HAP-1 (cell line): Measurements from ENCODE around the gene TNFRSF14.

Source experiments
- DNase-seq, 2 experiments: peaks; one replicate each; pipeline ENCODE4 v3.0.0-alpha.2; 2016 to 2020; ENCODE audit warnings: low spot score in 2 of 2
- H3K27me3 ChIP-seq: fragments of 250-450 bp; sonication (Bioruptor Pico); 2 replicates; pipeline ENCODE4 v1.5.1; 2020; ENCODE audit warnings: low read depth, mild to moderate bottlenecking, moderate library complexity
- H3K36me3 ChIP-seq: fragments of 250-450 bp; sonication (Bioruptor Pico); replicated peaks from 2 replicates; pipeline ENCODE4 v1.5.1; 2020; ENCODE audit warnings: mild to moderate bottlenecking
- H3K4me1 ChIP-seq: fragments of 250-450 bp; sonication (Bioruptor Pico); 2 replicates; pipeline ENCODE4 v1.5.1; 2020; ENCODE audit warnings: mild to moderate bottlenecking
- H3K4me3 ChIP-seq: fragments of 250-450 bp; sonication (Bioruptor Pico); 2 replicates; pipeline ENCODE4 v1.5.1; 2020; ENCODE audit warnings: mild to moderate bottlenecking, moderate library complexity
- H3K9me3 ChIP-seq: fragments of 250-450 bp; sonication (Bioruptor Pico); 2 replicates; pipeline ENCODE4 v1.5.1; 2020; ENCODE audit warnings: mild to moderate bottlenecking, moderate library complexity
- in situ Hi-C: fragments of 300-500 bp; cut with MboI; formaldehyde crosslinking; loops from 3 replicates; pipeline ENCODE4 v1.14.3; 2020; ENCODE audit warnings: low sequenced_read_pairs, inconsistent platforms, mixed read lengths

The TNFRSF14 gene

DNA sequence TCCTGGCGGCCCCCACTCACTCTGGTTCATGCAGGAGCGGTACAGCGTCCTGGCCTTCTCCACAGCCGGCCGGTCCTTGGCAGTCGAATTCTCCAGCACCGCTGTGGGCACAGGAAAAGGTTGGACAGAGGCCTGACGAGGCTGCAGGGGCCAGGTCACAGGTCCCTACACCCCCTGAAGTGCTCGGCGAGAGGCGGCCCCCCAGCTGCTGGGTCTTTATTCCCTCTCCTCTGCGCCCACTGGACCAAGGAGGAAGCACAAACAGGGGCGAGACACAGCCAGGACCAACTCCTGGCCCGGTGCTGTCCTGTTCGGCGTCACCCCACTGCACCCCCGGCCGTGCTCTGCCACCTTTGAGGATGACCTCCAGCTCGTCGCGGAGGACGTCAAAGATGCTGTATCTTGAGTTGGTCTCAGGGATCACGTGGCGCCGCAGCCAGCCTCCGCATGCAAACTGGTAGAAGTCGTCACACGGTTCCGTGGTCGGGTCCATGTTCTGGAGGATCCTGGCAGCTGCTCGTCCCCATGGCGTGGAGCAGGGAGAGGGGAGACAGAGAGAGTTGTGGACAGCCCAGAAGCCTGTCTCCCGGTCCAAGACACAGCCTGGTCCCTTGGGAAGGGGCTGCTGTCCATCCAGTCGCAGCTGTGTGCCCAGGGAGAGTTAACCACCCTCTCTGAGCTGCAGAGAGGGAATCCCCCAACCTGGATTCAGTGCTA lies 53.3 kb downstream of the TNFRSF14 start:
- Histone ChIP-seq H3K27me3 (no peaks in the 10 kb centered on the region), H3K4me3 (no peak overlapping the region), H3K9me3 (no peaks in the 10 kb centered on the region), H3K36me3 (no peaks in the 10 kb centered on the region), H3K4me1 (no peaks in the 10 kb centered on the region)
- no peak for DNase-seq
- in situ Hi-C loops = no loop called here

DNA sequence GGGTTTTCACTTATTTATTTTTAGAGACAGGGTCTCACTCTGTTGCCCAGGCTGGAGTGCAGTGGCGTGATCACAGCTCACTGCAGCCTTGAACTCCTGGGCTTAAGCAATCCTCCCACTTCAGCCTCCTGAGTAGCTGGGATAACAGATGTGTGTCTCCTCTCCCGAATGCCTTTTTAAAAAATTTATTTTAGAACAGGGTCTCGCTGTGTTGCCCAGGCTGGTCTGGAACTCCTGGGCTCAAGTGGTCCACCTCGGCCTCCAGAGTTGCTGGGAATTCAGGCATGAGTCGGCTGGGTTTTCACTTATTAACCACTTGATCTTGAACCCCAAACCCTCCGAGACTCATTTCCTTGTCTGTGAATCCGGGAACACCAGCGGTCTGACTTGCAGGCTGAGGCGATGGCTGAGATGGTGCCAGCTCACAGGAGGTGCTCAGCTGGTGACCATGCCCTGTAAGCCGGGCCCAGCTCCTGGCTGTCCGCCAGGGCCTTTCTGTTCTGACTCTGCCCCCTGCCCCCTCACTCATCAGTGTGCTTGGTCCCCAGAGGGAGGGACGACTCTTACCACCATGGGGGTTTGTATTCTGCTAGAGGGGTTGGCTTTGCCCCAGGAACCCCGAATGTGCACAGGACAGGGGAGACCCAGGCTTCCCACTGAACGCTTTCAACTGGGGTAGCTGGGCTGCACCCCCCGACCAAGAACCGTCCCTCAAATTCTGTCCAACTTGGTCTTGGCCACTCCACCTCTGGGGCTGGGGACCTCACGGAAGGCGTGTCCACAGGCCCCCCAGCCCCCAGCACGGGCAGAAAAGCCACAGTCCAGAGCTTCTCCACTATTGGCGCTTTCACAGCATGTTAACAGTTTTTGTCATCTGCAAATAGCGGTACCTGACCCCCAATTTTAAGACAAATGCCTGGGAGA lies 54.1 kb downstream of the TNFRSF14 start:
- Histone ChIP-seq H3K4me3 (no peak overlapping the region), H3K9me3 (no peaks in the 10 kb centered on the region), H3K27me3 (0 out of 2 replicates have a peak, but pooled peaks cover under 1% of the 10 kb centered on the region), H3K4me1 (no peaks in the 10 kb centered on the region), H3K36me3 (no peaks in the 10 kb centered on the region)
- in situ Hi-C loops = no loop called here
- no peak for DNase-seq

DNA sequence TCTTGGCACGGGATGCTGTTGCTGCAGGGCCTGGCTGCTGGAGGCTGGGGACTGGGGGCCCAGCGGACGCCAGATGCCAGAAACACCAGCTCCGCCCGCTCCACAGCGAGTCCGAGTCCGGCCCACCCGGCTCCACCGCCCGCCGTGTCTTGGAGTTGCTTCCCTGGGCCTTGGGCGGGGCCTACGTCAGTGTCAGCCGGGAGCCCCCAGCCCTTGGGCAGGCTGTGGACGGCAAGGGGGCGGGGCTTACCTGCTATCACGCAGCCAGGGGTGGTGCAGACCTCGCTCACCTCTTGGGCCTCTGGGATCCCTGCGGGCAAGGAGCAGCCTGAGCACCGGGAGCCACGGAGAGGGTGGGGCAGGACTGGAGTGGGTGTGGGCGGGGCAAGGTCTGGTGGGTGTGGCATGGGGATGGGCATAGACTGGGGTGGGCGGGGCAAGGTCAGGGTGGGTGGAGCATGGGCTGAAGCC lies 54.9 kb downstream of the TNFRSF14 start:
- no peaks in the 10 kb centered on the region for H3K36me3 ChIP-seq
- DNase-seq = peak; percentile 10 to 85
- no peaks in the 10 kb centered on the region for H3K4me1 ChIP-seq
- no peaks in the 10 kb centered on the region for H3K9me3 ChIP-seq
- in situ Hi-C loops = no loop called here
- no peak overlapping the region for H3K4me3 ChIP-seq
- peaks cover 6% of the 10 kb centered on the region for H3K27me3 ChIP-seq

DNA sequence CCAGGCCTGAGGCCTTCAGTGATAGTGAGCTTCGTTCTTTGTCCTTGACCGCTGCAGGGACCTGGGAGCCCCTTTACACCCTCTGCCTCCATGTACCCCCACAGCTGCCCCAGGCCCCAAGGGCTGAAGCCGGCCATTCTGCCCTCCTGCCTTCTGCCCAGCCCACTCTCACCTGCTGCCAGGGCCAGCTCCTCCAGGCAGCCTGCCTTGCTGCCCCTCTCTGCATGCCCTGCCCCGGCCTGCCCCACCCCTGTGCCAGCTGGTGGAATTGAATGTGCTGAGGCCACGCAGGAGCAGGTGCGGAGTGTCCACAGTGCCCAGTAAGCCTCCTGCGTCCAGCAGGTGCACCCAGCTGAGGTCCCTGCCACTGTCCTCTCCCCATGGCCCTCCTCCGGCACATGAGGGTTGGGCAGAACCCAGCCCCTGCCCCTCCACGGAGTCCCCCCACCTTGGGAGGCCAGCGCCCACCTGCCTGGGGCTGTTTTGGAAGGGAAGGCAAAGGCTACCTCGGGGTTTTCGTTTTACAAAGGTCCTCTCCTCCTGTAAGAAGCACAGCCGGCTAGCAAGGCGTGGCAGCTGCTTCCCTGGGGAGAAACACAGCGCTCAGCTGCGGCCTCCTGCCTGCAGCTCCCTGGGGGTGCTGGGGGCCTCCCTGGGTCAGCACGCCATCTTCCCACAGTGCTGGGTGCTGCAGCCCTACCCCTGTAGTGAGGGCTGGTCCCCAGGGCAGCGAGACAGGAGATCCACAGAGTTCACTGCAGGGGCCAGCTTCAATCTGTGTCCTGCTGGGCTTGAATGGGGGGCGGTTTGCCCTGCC lies 55.7 kb downstream of the TNFRSF14 start:
- DNase-seq = peak in 1 of 2 experiments; percentile 7
- H3K27me3 ChIP-seq = peaks cover 11% of the 10 kb centered on the region
- H3K4me1 ChIP-seq = no peaks in the 10 kb centered on the region
- H3K4me3 ChIP-seq = no peak overlapping the region
- in situ Hi-C loops = no loop called here
- no peaks in the 10 kb centered on the region for H3K36me3 ChIP-seq
- H3K9me3 ChIP-seq = 0 out of 2 replicates have a peak, but pooled peaks cover 2% of the 10 kb centered on the region

DNA sequence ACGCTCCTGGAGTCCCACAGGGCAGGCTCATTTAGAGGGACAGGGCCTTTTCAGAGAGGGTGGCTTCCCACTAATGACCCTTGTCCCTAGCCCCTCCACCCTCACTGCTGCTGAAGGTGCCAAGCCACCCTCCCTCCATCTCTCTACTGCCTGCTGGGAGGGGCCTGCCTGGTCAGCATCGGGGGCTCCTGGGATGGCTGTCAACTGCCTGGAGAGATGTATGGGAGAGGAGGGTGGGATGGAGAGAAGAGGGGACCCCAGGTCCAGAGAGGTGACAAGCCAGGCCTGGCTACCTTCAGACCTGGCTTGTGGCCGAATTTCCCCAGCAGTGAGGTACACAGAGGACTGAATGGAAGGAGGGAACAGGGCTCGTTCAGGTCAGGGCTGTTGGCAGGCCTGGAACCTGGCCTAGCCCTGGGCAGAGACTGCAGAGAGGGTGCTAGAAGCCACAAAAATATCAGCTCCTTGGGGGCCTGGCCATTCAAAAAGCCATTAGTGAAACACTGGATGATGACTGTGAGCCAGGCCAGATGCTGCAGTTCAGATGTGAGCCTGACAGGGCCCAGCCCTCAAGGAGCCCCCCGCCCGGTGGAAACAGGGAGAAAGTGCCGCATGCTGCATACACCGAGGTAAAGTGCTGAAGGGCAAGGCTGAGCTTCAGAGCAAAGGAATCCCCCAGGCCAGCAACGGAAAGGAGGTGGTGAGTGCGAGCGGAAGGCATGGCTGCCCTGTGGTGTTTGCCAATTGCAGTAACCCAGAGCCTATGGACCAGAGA lies 56.6 kb downstream of the TNFRSF14 start:
- Histone ChIP-seq H3K4me3 (no peak overlapping the region), H3K9me3 (0 out of 2 replicates have a peak, but pooled peaks cover 2% of the 10 kb centered on the region), H3K36me3 (no peaks in the 10 kb centered on the region), H3K27me3 (peaks cover 13% of the 10 kb centered on the region), H3K4me1 (no peaks in the 10 kb centered on the region)
- in situ Hi-C loops = no loop called here
- DNase-seq = no peak
